Upper lobe of left lung (tissue), 6 donors: ENCODE data around the gene VASN. TPM values are rescaled to one million over a fixed set of nuclear protein-coding genes. Genes with fewer than 3 reads are reported as not detected.

Experiments
- ATAC-seq, 2 donors: fragments of 200-7000 bp; cut with Tn5 transposase; one replicate each; pipeline ENCODE4 v1.9.1; 2022; ENCODE audit warnings: mild to moderate bottlenecking in 2 of 2, moderate library complexity in 2 of 2; ENCODE audit not compliant: low FRiP score in 2 of 2
- DNase-seq, 2 donors: peaks; one replicate each; pipeline ENCODE4 v3.0.0-alpha.2; 2019 to 2020
- H3K27ac ChIP-seq, 4 donors: fragments of 200-600 bp; sonication (generic); one replicate each; pipeline ENCODE4 v1.5.1; 2016 to 2019
- H3K27me3 ChIP-seq, 4 donors: fragments of 200-600 bp; sonication (generic); one replicate each; pipeline ENCODE4 v1.5.1; 2017 to 2019
- H3K36me3 ChIP-seq, 4 donors: fragments of 200-600 bp; sonication (generic); one replicate each; pipeline ENCODE4 v1.5.1; 2016 to 2019
- H3K4me1 ChIP-seq, 4 donors: fragments of 200-600 bp; sonication (generic); one replicate each; pipeline ENCODE4 v1.5.1; 2018 to 2019
- H3K4me3 ChIP-seq, 4 donors: fragments of 200-600 bp; sonication (generic); one replicate each; pipeline ENCODE4 v1.5.1; 2017 to 2019; ENCODE audit warnings: mild to moderate bottlenecking in 2 of 4, moderate library complexity in 1 of 4
- H3K9me3 ChIP-seq, 4 donors: fragments of 200-600 bp; sonication (generic); one replicate each; pipeline ENCODE4 v1.5.1; 2018 to 2019
- EP300 ChIP-seq, 4 donors: sonication (generic); formaldehyde crosslinking; IDR thresholded peaks; one replicate each; pipeline ENCODE4 v1.5.1; 2017; ENCODE audit warnings: antibody characterized with exemption in 4 of 4, control low read depth in 2 of 4
- POLR2A ChIP-seq, 4 donors: fragments of 450-650 bp; IDR thresholded peaks; one replicate each; pipeline ENCODE4 v1.5.1; 2016 to 2017; ENCODE audit warnings: antibody characterized with exemption in 4 of 4, mild to moderate bottlenecking in 2 of 4
- POLR2AphosphoS5 ChIP-seq, 2 donors: sonication (generic); formaldehyde crosslinking; IDR thresholded peaks; one replicate each; pipeline ENCODE4 v1.5.1; 2017; ENCODE audit warnings: antibody characterized with exemption in 2 of 2
- WGBS, 2 donors: methylation state at CpG; one replicate each; pipeline ENCODE4 v1.1.5; 2017 to 2018; 5-methylcytosine and 5-hydroxymethylcytosine counted together
- total RNA-seq, 6 donors: library from RNA; depleted of rRNA in 4 of 6; stranded (reverse); fragments of >200 nt in 4 of 6; gene quantifications; one replicate each; pipeline versions ENCODE4 v1.1.0 to v1.2.1, GENCODE V29; 2016 to 2021
- TF ChIP-seq, protein P1 (sequence below), 6 experiments: fragments of 450-650 bp in 4 of 6; fragments of 200-600 bp in 2 of 6; sonication (generic) in 2 of 6; IDR thresholded peaks; one replicate each; pipeline ENCODE4 v1.5.1; 2016 to 2019; ENCODE audit warnings: antibody characterized with exemption in 6 of 6
- donor health status: DM: no; HTN: no; CAD: no; lungs with moderate emphysema.
- donor health status: DM: no; HTN: yes; CAD: no; lungs with severe emphysema.

VASN gene
- total RNA-seq, 6 donors from 2014 or later: 11.4 to 40.6 (median 30.2) TPM

DNA sequence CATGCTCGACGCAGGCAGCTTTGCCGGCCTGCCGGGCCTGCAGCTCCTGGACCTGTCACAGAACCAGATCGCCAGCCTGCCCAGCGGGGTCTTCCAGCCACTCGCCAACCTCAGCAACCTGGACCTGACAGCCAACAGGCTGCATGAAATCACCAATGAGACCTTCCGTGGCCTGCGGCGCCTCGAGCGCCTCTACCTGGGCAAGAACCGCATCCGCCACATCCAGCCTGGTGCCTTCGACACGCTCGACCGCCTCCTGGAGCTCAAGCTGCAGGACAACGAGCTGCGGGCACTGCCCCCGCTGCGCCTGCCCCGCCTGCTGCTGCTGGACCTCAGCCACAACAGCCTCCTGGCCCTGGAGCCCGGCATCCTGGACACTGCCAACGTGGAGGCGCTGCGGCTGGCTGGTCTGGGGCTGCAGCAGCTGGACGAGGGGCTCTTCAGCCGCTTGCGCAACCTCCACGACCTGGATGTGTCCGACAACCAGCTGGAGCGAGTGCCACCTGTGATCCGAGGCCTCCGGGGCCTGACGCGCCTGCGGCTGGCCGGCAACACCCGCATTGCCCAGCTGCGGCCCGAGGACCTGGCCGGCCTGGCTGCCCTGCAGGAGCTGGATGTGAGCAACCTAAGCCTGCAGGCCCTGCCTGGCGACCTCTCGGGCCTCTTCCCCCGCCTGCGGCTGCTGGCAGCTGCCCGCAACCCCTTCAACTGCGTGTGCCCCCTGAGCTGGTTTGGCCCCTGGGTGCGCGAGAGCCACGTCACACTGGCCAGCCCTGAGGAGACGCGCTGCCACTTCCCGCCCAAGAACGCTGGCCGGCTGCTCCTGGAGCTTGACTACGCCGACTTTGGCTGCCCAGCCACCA is 9.7 kb downstream of the VASN start:
- TF ChIP-seq POLR2AphosphoS5 (IDR thresholded peaks at IDR 0.05) (no peak), POLR2A (IDR thresholded peaks at IDR 0.05) (no peak), EP300 (IDR thresholded peaks at IDR 0.05) (no peak)
- TF ChIP-seq, protein P1, sequence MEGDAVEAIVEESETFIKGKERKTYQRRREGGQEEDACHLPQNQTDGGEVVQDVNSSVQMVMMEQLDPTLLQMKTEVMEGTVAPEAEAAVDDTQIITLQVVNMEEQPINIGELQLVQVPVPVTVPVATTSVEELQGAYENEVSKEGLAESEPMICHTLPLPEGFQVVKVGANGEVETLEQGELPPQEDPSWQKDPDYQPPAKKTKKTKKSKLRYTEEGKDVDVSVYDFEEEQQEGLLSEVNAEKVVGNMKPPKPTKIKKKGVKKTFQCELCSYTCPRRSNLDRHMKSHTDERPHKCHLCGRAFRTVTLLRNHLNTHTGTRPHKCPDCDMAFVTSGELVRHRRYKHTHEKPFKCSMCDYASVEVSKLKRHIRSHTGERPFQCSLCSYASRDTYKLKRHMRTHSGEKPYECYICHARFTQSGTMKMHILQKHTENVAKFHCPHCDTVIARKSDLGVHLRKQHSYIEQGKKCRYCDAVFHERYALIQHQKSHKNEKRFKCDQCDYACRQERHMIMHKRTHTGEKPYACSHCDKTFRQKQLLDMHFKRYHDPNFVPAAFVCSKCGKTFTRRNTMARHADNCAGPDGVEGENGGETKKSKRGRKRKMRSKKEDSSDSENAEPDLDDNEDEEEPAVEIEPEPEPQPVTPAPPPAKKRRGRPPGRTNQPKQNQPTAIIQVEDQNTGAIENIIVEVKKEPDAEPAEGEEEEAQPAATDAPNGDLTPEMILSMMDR (IDR thresholded peaks at IDR 0.05): no peak
- no peak for ATAC-seq
- peaks cover 28 to 40% (median 35%) of the 10 kb centered on the region in 4 donors for H3K4me1 ChIP-seq
- no peak overlapping the region for H3K27ac ChIP-seq
- H3K36me3 ChIP-seq: peaks cover 15 to 73% (median 48%) of the 10 kb centered on the region in 4 donors
- no peak overlapping the region for H3K4me3 ChIP-seq
- DNase-seq: peak in 1 of 2 donors; percentile 83
- H3K27me3 ChIP-seq: no peaks in the 10 kb centered on the region
- 94 to 100% methylated on average over 4 to 41 of the region's 59 CpGs for WGBS, 2 donors
- H3K9me3 ChIP-seq: no peaks in the 10 kb centered on the region

GRCh38 chr16:4381935-4382794 is 10.5 kb downstream of the VASN start:
- no peak for ATAC-seq
- H3K27me3 ChIP-seq: no peaks in the 10 kb centered on the region
- 94 to 97% methylated on average over 9 to 44 of the region's 55 CpGs for WGBS, 2 donors
- peak in 1 of 2 donors; percentile 81 for DNase-seq
- peak overlapping the region in 3 of 4 donors; percentile 3 to 57 (median 25) for H3K27ac ChIP-seq
- no peak overlapping the region for H3K4me3 ChIP-seq
- TF ChIP-seq, protein P1 (IDR thresholded peaks at IDR 0.05): no peak
- peaks cover 15 to 80% (median 55%) of the 10 kb centered on the region in 4 donors for H3K36me3 ChIP-seq
- H3K9me3 ChIP-seq: no peaks in the 10 kb centered on the region
- peaks cover 24 to 38% (median 32%) of the 10 kb centered on the region in 4 donors for H3K4me1 ChIP-seq

DNA sequence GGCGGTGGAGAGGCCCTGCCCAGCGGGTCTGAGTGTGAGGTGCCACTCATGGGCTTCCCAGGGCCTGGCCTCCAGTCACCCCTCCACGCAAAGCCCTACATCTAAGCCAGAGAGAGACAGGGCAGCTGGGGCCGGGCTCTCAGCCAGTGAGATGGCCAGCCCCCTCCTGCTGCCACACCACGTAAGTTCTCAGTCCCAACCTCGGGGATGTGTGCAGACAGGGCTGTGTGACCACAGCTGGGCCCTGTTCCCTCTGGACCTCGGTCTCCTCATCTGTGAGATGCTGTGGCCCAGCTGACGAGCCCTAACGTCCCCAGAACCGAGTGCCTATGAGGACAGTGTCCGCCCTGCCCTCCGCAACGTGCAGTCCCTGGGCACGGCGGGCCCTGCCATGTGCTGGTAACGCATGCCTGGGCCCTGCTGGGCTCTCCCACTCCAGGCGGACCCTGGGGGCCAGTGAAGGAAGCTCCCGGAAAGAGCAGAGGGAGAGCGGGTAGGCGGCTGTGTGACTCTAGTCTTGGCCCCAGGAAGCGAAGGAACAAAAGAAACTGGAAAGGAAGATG is 11.2 kb downstream of the VASN start:
- no peaks in the 10 kb centered on the region for H3K27me3 ChIP-seq
- no peak overlapping the region for H3K4me3 ChIP-seq
- H3K36me3 ChIP-seq: peaks cover 15 to 80% (median 60%) of the 10 kb centered on the region in 4 donors
- ATAC-seq: no peak
- peak overlapping the region in 3 of 4 donors; percentile 3 to 57 (median 25) for H3K27ac ChIP-seq
- peak in 1 of 2 donors; percentile 60 for DNase-seq
- WGBS, 2 donors: 86 to 92% methylated on average over 10 to 21 of the region's 21 CpGs
- no peak for TF ChIP-seq POLR2AphosphoS5 (IDR thresholded peaks at IDR 0.05)
- TF ChIP-seq POLR2A (IDR thresholded peaks at IDR 0.05): no peak
- no peak for TF ChIP-seq EP300 (IDR thresholded peaks at IDR 0.05)
- TF ChIP-seq, protein P1 (IDR thresholded peaks at IDR 0.05): no peak
- no peaks in the 10 kb centered on the region for H3K9me3 ChIP-seq
- H3K4me1 ChIP-seq: peaks cover 17 to 31% (median 26%) of the 10 kb centered on the region in 4 donors

- peak in 1 of 2 donors; percentile 64 for DNase-seq
- WGBS, 2 donors: 83 to 90% methylated on average over 1 to 12 of the region's 12 CpGs
- Histone ChIP-seq H3K9me3 (no peaks in the 10 kb centered on the region), H3K36me3 (peaks cover 15 to 82% (median 62%) of the 10 kb centered on the region in 4 donors), H3K4me3 (no peak overlapping the region), H3K4me1 (peaks cover 13 to 28% (median 23%) of the 10 kb centered on the region in 4 donors), H3K27me3 (no peaks in the 10 kb centered on the region), H3K27ac (peak overlapping the region in 3 of 4 donors; percentile 2 to 61 (median 40))
- ATAC-seq: no peak
- TF ChIP-seq POLR2AphosphoS5 (IDR thresholded peaks at IDR 0.05) (no peak), EP300 (IDR thresholded peaks at IDR 0.05) (no peak), POLR2A (IDR thresholded peaks at IDR 0.05) (no peak)
- TF ChIP-seq, protein P1 (IDR thresholded peaks at IDR 0.05): no peak
These were observed 12.2 kb downstream of the VASN start for GRCh38 chr16:4383591-4384444.
